ENCODE data around the gene MYO18B. TPM values are rescaled to one million over a fixed set of nuclear protein-coding genes. Genes with fewer than 3 reads are reported as not detected.

Gene MYO18B
- total and polyA plus RNA-seq, 2 donors (not counting 3 experiments of a cell fraction or from before 2014, with no cell fraction given): 0.01 TPM; not detected in 1

DNA sequence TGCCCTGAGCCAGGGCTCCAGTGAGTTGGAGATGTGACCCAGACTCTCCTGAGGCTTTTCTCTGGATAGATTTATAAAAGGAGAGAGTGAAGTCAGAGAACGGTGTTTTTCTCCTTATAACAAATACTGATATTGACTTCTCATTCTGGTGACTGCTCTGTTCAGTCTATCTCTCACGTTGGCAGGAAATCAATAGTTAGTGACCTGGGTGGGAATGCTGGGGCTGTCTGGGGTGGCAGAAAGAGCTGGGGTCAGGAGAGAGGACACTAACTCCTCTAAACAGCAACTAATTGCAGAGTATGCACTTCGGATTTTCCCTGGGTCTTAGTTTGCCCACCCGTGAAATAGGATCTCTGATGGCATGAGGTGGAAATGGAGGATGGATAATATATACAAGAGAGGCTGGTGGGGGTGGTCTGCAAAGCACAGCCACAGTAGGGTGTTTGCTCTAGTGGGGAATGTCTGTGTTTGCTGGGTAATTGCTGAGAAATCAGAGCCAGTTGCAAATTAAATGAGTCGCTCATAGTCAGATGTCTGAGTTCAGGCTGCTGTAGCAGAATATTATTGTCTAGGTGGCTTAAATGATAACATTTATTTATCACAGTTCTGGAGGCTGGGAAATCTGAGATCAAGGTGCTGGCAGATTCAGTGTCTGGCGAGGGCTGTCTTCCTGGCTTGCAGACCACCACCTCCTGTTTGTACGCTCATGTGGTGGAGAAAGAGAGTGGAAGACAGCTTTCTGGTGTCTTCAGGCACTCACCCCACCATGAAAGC is 167.8 kb downstream of the MYO18B start:
- Histone ChIP-seq H3K4me3 (replicated peaks in 1 of 3; ENCODE audit: insufficient read depth in 1 of 3, low read depth in 1 of 3, low read length in 3 of 3) (no peak overlapping the region), H2AFZ (ENCODE audit: low read depth, low read length) (no peak overlapping the region), H3K4me1 (ENCODE audit: control insufficient read depth, extremely low read depth, insufficient read depth, low read length) (no peaks in the 10 kb centered on the region), H3K27me3 (ENCODE audit: control insufficient read depth in 2 of 2, insufficient read depth in 2 of 2, low read length in 2 of 2) (no peaks in the 10 kb centered on the region), H3K27ac (ENCODE audit: insufficient read depth, low read depth, low read length) (no peak overlapping the region), H3K4me2 (ENCODE audit: insufficient read depth, low read length) (no peak overlapping the region), H3K9ac (replicated peaks; ENCODE audit: extremely low read depth, insufficient read depth, low read length) (no peak overlapping the region), H3K36me3 (ENCODE audit: control insufficient read depth in 2 of 2, extremely low read depth in 1 of 2, insufficient read depth in 2 of 2, low read length in 2 of 2) (no peaks in the 10 kb centered on the region), H3K9me3 (replicated peaks; ENCODE audit: control insufficient read depth, insufficient read depth, low read length) (no peaks in the 10 kb centered on the region), H4K20me1 (replicated peaks; ENCODE audit: control insufficient read depth, extremely low read depth, insufficient read depth, low read length) (no peaks in the 10 kb centered on the region), H3K79me2 (ENCODE audit: control insufficient read depth, insufficient read depth, low read length) (no peaks in the 10 kb centered on the region), H3K9me1 (replicated peaks; ENCODE audit: control insufficient read depth, extremely low read depth, insufficient read depth, low read length) (no peaks in the 10 kb centered on the region)
- DNase-seq (ENCODE audit: low read depth, low spot score) (no peak), FAIRE-seq (no peak)
- dilution Hi-C loops (cut with MboI; ENCODE audit: extremely low pct_ligation_motif_present, low sequenced_read_pairs) (no loop called here), intact Hi-C loops (cut with micrococcal nuclease) (no loop called here)
- no peak for TF ChIP-seq GATA2 (IDR thresholded peaks at IDR 0.05; ENCODE audit: insufficient read depth, insufficient read length, low read depth, low read length)
- no peak for TF ChIP-seq EZH2 (IDR thresholded peaks at IDR 0.05; ENCODE audit: borderline replicate concordance, low read depth, low read length, severe bottlenecking)
- TF ChIP-seq MYC (IDR thresholded peaks at IDR 0.05; ENCODE audit: low read depth, low read length): no peak
- TF ChIP-seq, protein P1, sequence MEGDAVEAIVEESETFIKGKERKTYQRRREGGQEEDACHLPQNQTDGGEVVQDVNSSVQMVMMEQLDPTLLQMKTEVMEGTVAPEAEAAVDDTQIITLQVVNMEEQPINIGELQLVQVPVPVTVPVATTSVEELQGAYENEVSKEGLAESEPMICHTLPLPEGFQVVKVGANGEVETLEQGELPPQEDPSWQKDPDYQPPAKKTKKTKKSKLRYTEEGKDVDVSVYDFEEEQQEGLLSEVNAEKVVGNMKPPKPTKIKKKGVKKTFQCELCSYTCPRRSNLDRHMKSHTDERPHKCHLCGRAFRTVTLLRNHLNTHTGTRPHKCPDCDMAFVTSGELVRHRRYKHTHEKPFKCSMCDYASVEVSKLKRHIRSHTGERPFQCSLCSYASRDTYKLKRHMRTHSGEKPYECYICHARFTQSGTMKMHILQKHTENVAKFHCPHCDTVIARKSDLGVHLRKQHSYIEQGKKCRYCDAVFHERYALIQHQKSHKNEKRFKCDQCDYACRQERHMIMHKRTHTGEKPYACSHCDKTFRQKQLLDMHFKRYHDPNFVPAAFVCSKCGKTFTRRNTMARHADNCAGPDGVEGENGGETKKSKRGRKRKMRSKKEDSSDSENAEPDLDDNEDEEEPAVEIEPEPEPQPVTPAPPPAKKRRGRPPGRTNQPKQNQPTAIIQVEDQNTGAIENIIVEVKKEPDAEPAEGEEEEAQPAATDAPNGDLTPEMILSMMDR (IDR thresholded peaks at IDR 0.05; ENCODE audit: extremely low read depth in 1 of 2, insufficient read depth in 1 of 2, low read depth in 1 of 2, low read length in 2 of 2): no peak
- TF ChIP-seq, protein P2, sequence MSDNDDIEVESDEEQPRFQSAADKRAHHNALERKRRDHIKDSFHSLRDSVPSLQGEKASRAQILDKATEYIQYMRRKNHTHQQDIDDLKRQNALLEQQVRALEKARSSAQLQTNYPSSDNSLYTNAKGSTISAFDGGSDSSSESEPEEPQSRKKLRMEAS (IDR thresholded peaks at IDR 0.05; ENCODE audit: insufficient read depth, insufficient read length): no peak
- TF ChIP-seq FOS (IDR thresholded peaks at IDR 0.05; ENCODE audit: borderline replicate concordance, insufficient read depth, low read length): no peak
- no peak for TF ChIP-seq JUN (IDR thresholded peaks at IDR 0.05; ENCODE audit: borderline replicate concordance, insufficient read depth, insufficient read length, low read depth)
- TF ChIP-seq POLR2A (IDR thresholded peaks at IDR 0.05; ENCODE audit: low read depth, low read length): no peak
- no peak for TF ChIP-seq POLR2AphosphoS5 (IDR thresholded peaks at IDR 0.05; ENCODE audit: insufficient read depth, low read depth, low read length)
- BruUV-seq (replicated peaks): no TSS peak
- POLR2A ChIA-PET: no interaction called here
- CTCF ChIA-PET: no interaction called here

All from endothelial cell of umbilical vein (primary cell).